GM12878 (cell line): ENCODE measurements around the gene TREML2. TPM values are rescaled to one million over a fixed set of nuclear protein-coding genes. Genes with fewer than 3 reads are reported as not detected.

Source experiments
- ATAC-seq: fragments of 200-7000 bp; cut with Tn5 transposase; 3 replicates; pipeline ENCODE4 v1.9.1; 2020; ENCODE audit warnings: mild to moderate bottlenecking, moderate library complexity
- BruUV-seq: library from RNA; stranded (reverse); fragments of 400-500 nt; replicated peaks from 2 replicates; lab custom pipeline; 2021; lab: Mats Ljungman, UMichigan
- CTCF ChIA-PET: fragments of 300-600 bp; sonication (Branson Sonifier 250); formaldehyde crosslinking; extraction: SDS; loops from one replicate; lab custom pipeline; 2021; ENCODE audit warnings: inconsistent platforms; lab: Yijun Ruan, JAX
- POLR2A ChIA-PET: fragments of 350-600 bp; formaldehyde crosslinking; extraction: SDS; loops from one replicate; lab custom pipeline; 2021; ENCODE audit warnings: inconsistent platforms; lab: Charles Lee
- RAD21 ChIA-PET: fragments of 300-600 bp; sonication (Branson Sonifier 250); formaldehyde crosslinking; loops from one replicate; lab custom pipeline; 2023; ENCODE audit warnings: antibody characterized with exemption; ENCODE audit not compliant: unreplicated experiment; lab: Charles Lee
- SMC1A ChIA-PET: fragments of 300-600 bp; sonication (Branson Sonifier 250); formaldehyde crosslinking; loops from one replicate; lab custom pipeline; 2023; ENCODE audit not compliant: unreplicated experiment, uncharacterized antibody; lab: Charles Lee
- DNase-seq: peaks from one replicate; pipeline ENCODE4 v3.0.0-alpha.2; 2011; ENCODE audit warnings: low read depth, low spot score
- FAIRE-seq: peaks from 3 replicates; lab custom pipeline; 2011; peaks lifted over from hg19 to GRCh38; lab: Jason Lieb, UNC
- H2AFZ ChIP-seq: 2 replicates; pipeline ENCODE4 v1.6.0; 2011; ENCODE audit warnings: low read depth, low read length, control low read depth; ENCODE audit not compliant: control insufficient read depth
- H3K27ac ChIP-seq: 2 replicates; pipeline ENCODE4 v1.5.1; 2011; ENCODE audit warnings: control low read depth; ENCODE audit not compliant: control insufficient read depth, insufficient read depth
- H3K27me3 ChIP-seq, 2 experiments: replicated peaks in 1 of 2; 2 replicates each; pipeline versions ENCODE4 v1.6.0 to v1.6.1; 2011; ENCODE audit warnings: low read length in 1 of 2; ENCODE audit not compliant: control insufficient read depth in 2 of 2, insufficient read depth in 2 of 2
- H3K36me3 ChIP-seq, 2 experiments: 2 replicates each; pipeline ENCODE4 v1.5.1; 2011; ENCODE audit warnings: low read length in 1 of 2; ENCODE audit not compliant: control insufficient read depth in 2 of 2, insufficient read depth in 2 of 2
- H3K4me1 ChIP-seq: 2 replicates; pipeline ENCODE4 v1.6.1; 2011; ENCODE audit warnings: mild to moderate bottlenecking, low read length, moderate library complexity, mixed read lengths; ENCODE audit not compliant: control insufficient read depth, insufficient read depth
- H3K4me2 ChIP-seq: 2 replicates; pipeline ENCODE4 v1.6.0; 2011; ENCODE audit warnings: control low read depth; ENCODE audit not compliant: control insufficient read depth, insufficient read depth
- H3K4me3 ChIP-seq: fragments of 200-600 bp; sonication (generic); 2 replicates; pipeline ENCODE4 v1.5.1; 2016
- H3K79me2 ChIP-seq: 2 replicates; pipeline ENCODE4 v1.6.0; 2011; ENCODE audit warnings: low read length; ENCODE audit not compliant: control insufficient read depth, insufficient read depth
- H3K9ac ChIP-seq: 2 replicates; pipeline ENCODE4 v1.8.0; 2011; ENCODE audit warnings: low read length, control low read depth, mixed read lengths; ENCODE audit not compliant: control insufficient read depth, insufficient read depth
- H3K9me3 ChIP-seq: replicated peaks from 3 replicates; pipeline ENCODE4 v1.5.1; 2011; ENCODE audit warnings: mild to moderate bottlenecking, low read length; ENCODE audit not compliant: control insufficient read depth, insufficient read depth
- H4K20me1 ChIP-seq: 2 replicates; pipeline ENCODE4 v1.6.0; 2011; ENCODE audit not compliant: control insufficient read depth, insufficient read depth
- CTCF ChIP-seq, 3 experiments: IDR thresholded peaks in 2 of 3; conservative IDR thresholded peaks in 1 of 3; 2 replicates each; pipeline ENCODE4 v1.5.1; 2011; ENCODE audit warnings: low read depth in 3 of 3, low read length in 3 of 3, mild to moderate bottlenecking in 3 of 3, control low read depth in 2 of 3, moderate library complexity in 2 of 3, inconsistent platforms in 1 of 3, mixed read lengths in 1 of 3; ENCODE audit not compliant: control insufficient read depth in 2 of 3, insufficient read depth in 1 of 3; ENCODE audit errors: extremely low read depth in 1 of 3
- E4F1 ChIP-seq: fragments of 450-650 bp; IDR thresholded peaks from 2 replicates; pipeline ENCODE4 v1.6.1; 2018; ENCODE audit warnings: borderline replicate concordance, mild to moderate bottlenecking; ENCODE audit not compliant: partially characterized antibody
- NR2C1 ChIP-seq: fragments of 450-650 bp; IDR thresholded peaks from 2 replicates; pipeline ENCODE4 v1.6.1; 2017; ENCODE audit warnings: antibody characterized with exemption, mild to moderate bottlenecking, moderate library complexity
- RAD21 ChIP-seq: IDR thresholded peaks from 2 replicates; pipeline ENCODE4 v1.6.1; 2011; ENCODE audit warnings: mild to moderate bottlenecking, low read depth, low read length, moderate library complexity; ENCODE audit not compliant: insufficient read depth
- TCF3 ChIP-seq: IDR thresholded peaks from 2 replicates; pipeline ENCODE4 v1.6.1; 2012; ENCODE audit warnings: low read depth, mild to moderate bottlenecking, low read length, borderline replicate concordance; ENCODE audit not compliant: insufficient read depth
- WGBS: methylation state at CpG from one replicate; pipeline ENCODE4 v1.1.6; 2016; ENCODE audit warnings: low lambda C conversion rate; ENCODE audit not compliant: insufficient replicate concordance, insufficient coverage; ENCODE audit errors: missing lambda C conversion rate; 5-methylcytosine and 5-hydroxymethylcytosine counted together
- in situ Hi-C: fragments of 300-500 bp; cut with MboI; formaldehyde crosslinking; loops from 9 replicates; pipeline ENCODE4 v1.14.3; 2018; ENCODE audit warnings: mixed read lengths
- intact Hi-C: fragments of 100-400 bp; cut with micrococcal nuclease; formaldehyde crosslinking; loops from one replicate; pipeline ENCODE4 v1.14.2; 2022; ENCODE audit not compliant: unreplicated experiment
- polyA plus RNA-seq, 11 experiments: library from polyadenylated mRNA; depleted of rRNA in 4 of 11; unstranded in 6 of 11; stranded (reverse) in 5 of 11; fragments of >200 nt; fragmentation: Nextera tagmentation in 4 of 11; fragmentation: Illumina TruSeq in 1 of 11; extraction: Ambion mirVana in 4 of 11; extraction: Trizol in 1 of 11; gene quantifications; 1 replicate in 1 of 11; 2 replicates in 10 of 11; pipeline versions ENCODE4 v1.2.1 to v1.2.3, GENCODE V29; 2011 to 2016; ENCODE audit warnings: inconsistent platforms in 2 of 11, missing spikeins in 2 of 11, low read depth in 1 of 11
- total RNA-seq, 4 experiments: library from RNA; depleted of rRNA in 3 of 4; stranded (reverse); fragments of >200 nt in 3 of 4; fragmentation: Illumina TruSeq in 1 of 4; extraction: Trizol in 1 of 4; gene quantifications; 2 replicates each; pipeline versions ENCODE4 v1.2.1 to v1.2.3, GENCODE V29; 2013 to 2021

Gene TREML2
- total and polyA plus RNA-seq, 10 of the 15 experiments (the other 5 are each of a cell fraction or from before 2014, with no cell fraction given), result 0.49 to 9.1 (median 7.3) TPM

GRCh38 chr6:41228616-41229015, 27.7 kb upstream of the TREML2 start:
- ATAC-seq, result no peak
- intact Hi-C loops (no loop called here), in situ Hi-C loops (no loop called here)
- no peaks in the 10 kb centered on the region for H4K20me1 ChIP-seq
- BruUV-seq, result no TSS peak
- no peak overlapping the region for H3K27ac ChIP-seq
- no peak for DNase-seq
- H3K79me2 ChIP-seq, result no peaks in the 10 kb centered on the region
- CTCF ChIA-PET, result no interaction called here
- no peaks in the 10 kb centered on the region for H3K9me3 ChIP-seq
- RAD21 ChIA-PET, result no interaction called here
- no peak for TF ChIP-seq TCF3
- TF ChIP-seq NR2C1, result no peak
- peak; percentile 27; the same call in 1 of the 2 replicates for TF ChIP-seq RAD21
- no peak for TF ChIP-seq E4F1
- TF ChIP-seq CTCF (IDR thresholded peaks at IDR 0.05 in 2 of 3, conservative IDR thresholded peaks at IDR 0.05 in 1 of 3; ENCODE audit: control insufficient read depth in 2 of 3, extremely low read depth in 1 of 3, insufficient read depth in 1 of 3, low read depth in 3 of 3, low read length in 3 of 3), result peak in 2 of 3 experiments; percentile 8 to 11; a peak in 1 of 6 replicates
- H3K4me3 ChIP-seq, result no peak overlapping the region
- no peaks in the 10 kb centered on the region for H3K36me3 ChIP-seq
- no peak overlapping the region for H3K4me2 ChIP-seq
- no peak overlapping the region for H2AFZ ChIP-seq
- H3K4me1 ChIP-seq, result no peaks in the 10 kb centered on the region
- 18% methylated on average over 4 of the region's 5 CpGs for WGBS
- POLR2A ChIA-PET, result no interaction called here
- SMC1A ChIA-PET, result no interaction called here
- peaks cover 0 to 3% of the 10 kb centered on the region in 2 experiments; a peak in 1 of 4 replicates for H3K27me3 ChIP-seq
- FAIRE-seq, result no peak
- H3K9ac ChIP-seq, result no peak overlapping the region
